Measurements from ENCODE around the gene CACNA2D3. TPM values are rescaled to one million over a fixed set of nuclear protein-coding genes. Genes with fewer than 3 reads are reported as not detected.
"Not testable (repeated sequence)": the region's sequence is repeated elsewhere in the genome, so short reads cannot be mapped to it uniquely, and the experiment has no call there.

Gene CACNA2D3
- total RNA-seq, 1 experiment from 2014 or later: 1.6 TPM

- Histone ChIP-seq H3K27me3 (ENCODE audit: control insufficient read depth, insufficient read depth, low read length) (no peaks in the 10 kb centered on the region; the same call in 1 of the 2 replicates), H3K4me3 (ENCODE audit: insufficient read depth, low read depth, low read length) (no peak overlapping the region), H3K36me3 (replicated peaks; ENCODE audit: control insufficient read depth, insufficient read depth, low read length) (no peaks in the 10 kb centered on the region)
- DNase-seq: no peak
These were observed 983.3 kb downstream of the CACNA2D3 start for GRCh38 chr3:55105647-55106046.

- Histone ChIP-seq H3K36me3 (replicated peaks; ENCODE audit: control insufficient read depth, insufficient read depth, low read length) (no peaks in the 10 kb centered on the region), H3K4me3 (ENCODE audit: insufficient read depth, low read depth, low read length) (no peak overlapping the region), H3K27me3 (ENCODE audit: control insufficient read depth, insufficient read depth, low read length) (no peaks in the 10 kb centered on the region; the same call in 1 of the 2 replicates)
- no peak for DNase-seq
These were observed 984.8 kb downstream of the CACNA2D3 start for GRCh38 chr3:55107187-55107586.

DNA sequence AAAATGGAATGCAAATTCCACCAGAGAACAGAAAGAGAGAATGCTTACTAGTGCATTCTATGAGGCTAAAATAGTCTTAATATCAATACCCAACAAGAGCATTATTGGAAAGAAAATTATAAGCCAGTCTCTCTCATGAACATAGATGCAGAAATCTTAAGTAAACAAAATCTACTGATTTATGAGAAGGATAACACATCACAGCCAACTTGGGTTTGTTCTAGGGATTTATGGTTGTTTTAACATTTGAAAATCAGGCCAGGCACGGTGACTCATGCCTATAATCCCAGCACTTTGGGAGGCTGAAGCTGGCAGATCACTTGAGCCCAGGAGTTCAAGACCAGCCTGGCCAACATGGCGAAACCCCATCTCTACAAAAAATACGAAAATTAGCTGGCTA is 989.6 kb downstream of the CACNA2D3 start:
- H3K27me3 ChIP-seq (ENCODE audit: control insufficient read depth, insufficient read depth, low read length); H3K36me3 ChIP-seq (replicated peaks; ENCODE audit: control insufficient read depth, insufficient read depth, low read length); DNase-seq; H3K4me3 ChIP-seq (ENCODE audit: insufficient read depth, low read depth, low read length): not testable (repeated sequence)

DNA sequence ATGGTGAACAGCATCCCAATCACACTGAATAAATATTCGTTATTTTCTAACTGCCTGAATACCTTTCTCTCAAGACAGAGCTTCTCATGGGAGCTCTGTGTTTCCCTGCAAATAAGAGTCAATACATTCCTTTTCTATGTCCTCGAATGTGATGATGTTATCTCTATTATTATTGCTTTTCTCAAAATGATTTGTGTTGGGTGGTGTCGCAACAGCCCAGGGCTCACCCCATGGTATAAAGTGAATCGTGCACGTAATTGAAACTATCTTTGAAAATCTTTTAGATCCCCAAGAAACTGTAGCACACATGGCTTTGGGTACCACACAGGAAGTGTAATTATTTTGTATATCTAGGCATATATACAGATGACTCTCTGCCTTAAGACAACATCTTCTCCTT is 996.1 kb downstream of the CACNA2D3 start:
- Histone ChIP-seq H3K36me3 (replicated peaks; ENCODE audit: control insufficient read depth, insufficient read depth, low read length) (no peaks in the 10 kb centered on the region), H3K4me3 (ENCODE audit: insufficient read depth, low read depth, low read length) (no peak overlapping the region), H3K27me3 (ENCODE audit: control insufficient read depth, insufficient read depth, low read length) (no peaks in the 10 kb centered on the region)
- DNase-seq: no peak

DNA sequence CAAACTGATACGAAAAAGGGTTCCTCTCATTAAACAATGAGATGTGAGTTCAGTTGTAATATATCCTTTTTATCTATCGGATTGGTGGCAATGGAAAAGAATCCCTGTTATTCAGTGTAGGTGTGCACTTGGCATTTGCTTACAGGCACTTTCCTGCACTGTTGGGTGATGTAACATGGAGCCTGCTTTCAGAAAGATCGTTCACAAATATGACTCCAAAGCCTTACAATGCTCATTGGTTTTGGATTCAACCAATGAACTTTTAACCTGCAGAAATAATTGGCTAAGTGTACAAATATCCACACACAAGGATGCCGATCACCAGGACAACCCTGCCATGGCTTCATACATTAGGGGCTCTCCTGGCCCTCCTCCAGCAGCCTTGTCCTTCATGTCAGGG is 996.9 kb downstream of the CACNA2D3 start:
- H3K4me3 ChIP-seq (ENCODE audit: insufficient read depth, low read depth, low read length): no peak overlapping the region
- H3K36me3 ChIP-seq (replicated peaks; ENCODE audit: control insufficient read depth, insufficient read depth, low read length): no peaks in the 10 kb centered on the region
- H3K27me3 ChIP-seq (ENCODE audit: control insufficient read depth, insufficient read depth, low read length): no peaks in the 10 kb centered on the region
- DNase-seq: no peak

- no peak overlapping the region for H3K4me3 ChIP-seq (ENCODE audit: insufficient read depth, low read depth, low read length)
- no peak for DNase-seq
- H3K36me3 ChIP-seq (replicated peaks; ENCODE audit: control insufficient read depth, insufficient read depth, low read length): no peaks in the 10 kb centered on the region
- no peaks in the 10 kb centered on the region for H3K27me3 ChIP-seq (ENCODE audit: control insufficient read depth, insufficient read depth, low read length)
These were observed 1000.0 kb downstream of the CACNA2D3 start for GRCh38 chr3:55122312-55122711.

Other genes with a start within 250 kb of the CACNA2D3 start
- 21.2 and 27.6 TPM in 2 replicates for gene ACTR8, start 240.4 kb upstream of the CACNA2D3 start, total RNA-seq (2014; rRNA removed; shearing (Covaris generic))
- 44.1 and 52.6 TPM in 2 replicates for gene SELENOK, start 230.7 kb upstream of the CACNA2D3 start, total RNA-seq (2014; rRNA removed; shearing (Covaris generic))

Measured in H7 (cell line).